ENCODE data around the gene ABCC3.
A peak's percentile ranks its signal among the peaks of the same experiment; 100 is the strongest.
"Not testable (repeated sequence)": the region's sequence is repeated elsewhere in the genome, so short reads cannot be mapped to it uniquely, and the experiment has no call there.

ABCC3 gene

DNA sequence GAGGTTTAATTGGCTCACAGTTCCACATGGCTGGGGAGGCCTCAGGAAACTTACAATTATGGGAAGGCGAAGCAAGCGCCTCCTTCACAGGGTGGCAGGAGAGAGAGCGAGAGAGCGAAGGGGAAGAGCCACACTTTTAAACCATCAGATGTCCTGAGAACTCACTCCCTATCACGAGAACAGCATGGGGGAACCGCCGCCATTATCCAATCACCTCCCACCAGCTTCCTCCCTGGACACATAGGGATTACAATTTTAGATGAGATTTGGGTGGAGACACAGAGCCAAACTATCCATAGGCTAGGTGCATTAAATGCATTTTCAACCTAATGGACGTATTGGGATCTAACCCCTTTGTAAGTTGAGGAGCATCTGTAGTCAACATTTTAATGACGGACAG lies 78.0 kb downstream of the ABCC3 start:
- no peak for DNase-seq

DNA sequence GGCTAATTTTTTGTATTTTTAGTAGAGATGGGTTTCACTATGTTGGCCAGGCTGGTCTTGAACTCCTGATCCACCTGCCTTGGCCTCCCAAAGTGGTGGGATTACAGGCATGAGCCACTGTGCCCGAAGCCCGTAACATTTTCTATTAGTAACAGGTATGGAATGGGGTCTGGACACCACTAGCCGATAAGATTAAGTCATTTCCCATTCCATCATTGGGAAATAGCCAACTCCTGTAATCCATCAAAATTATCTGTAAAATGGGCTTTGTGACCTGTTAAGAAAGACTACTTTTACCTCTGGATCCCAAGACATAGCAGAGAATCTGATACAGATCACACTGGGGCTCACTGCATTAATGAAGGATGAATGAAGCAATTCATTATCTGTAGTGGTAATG lies 80.8 kb downstream of the ABCC3 start:
- DNase-seq, result no peak

DNA sequence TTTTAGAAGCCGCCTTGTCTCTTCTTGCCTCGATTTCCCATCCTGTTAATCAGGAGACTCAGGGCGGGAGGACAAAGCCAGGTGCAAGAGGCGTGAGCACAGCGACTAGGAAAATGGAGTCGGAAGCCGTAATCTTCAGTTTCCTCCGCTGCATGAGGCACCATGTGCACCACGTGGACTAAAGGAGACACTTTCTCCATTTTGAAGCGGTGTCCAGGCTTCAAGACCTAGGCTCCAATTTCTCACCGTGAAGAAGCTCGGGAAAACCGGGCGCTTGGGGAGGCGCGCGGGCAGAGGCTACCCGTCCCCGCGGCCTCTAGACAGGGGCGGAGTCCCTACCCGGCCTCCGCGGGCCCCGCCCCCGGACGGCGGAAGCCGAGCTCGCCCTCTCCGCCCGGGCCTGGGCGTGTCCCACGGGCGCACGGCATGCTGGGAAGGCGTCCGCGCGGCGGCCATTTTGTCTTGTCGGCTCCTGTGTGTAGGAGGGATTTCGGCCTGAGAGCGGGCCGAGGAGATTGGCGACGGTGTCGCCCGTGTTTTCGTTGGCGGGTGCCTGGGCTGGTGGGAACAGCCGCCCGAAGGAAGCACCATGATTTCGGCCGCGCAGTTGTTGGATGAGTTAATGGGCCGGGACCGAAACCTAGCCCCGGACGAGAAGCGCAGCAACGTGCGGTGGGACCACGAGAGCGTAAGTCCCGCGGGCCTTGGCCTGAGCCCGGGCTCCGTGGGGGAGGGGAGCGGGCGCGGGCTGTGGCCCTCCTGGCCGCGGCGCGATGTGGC lies 84.7 kb downstream of the ABCC3 start, which contains the start of gene LUC7L3:
TSS of gene LUC7L3 (plus strand) at position 460 of the 780 bp plus-strand sequence. CDS start at position 590, 130 bp downstream.
- DNase-seq, result peak; percentile 98

DNA sequence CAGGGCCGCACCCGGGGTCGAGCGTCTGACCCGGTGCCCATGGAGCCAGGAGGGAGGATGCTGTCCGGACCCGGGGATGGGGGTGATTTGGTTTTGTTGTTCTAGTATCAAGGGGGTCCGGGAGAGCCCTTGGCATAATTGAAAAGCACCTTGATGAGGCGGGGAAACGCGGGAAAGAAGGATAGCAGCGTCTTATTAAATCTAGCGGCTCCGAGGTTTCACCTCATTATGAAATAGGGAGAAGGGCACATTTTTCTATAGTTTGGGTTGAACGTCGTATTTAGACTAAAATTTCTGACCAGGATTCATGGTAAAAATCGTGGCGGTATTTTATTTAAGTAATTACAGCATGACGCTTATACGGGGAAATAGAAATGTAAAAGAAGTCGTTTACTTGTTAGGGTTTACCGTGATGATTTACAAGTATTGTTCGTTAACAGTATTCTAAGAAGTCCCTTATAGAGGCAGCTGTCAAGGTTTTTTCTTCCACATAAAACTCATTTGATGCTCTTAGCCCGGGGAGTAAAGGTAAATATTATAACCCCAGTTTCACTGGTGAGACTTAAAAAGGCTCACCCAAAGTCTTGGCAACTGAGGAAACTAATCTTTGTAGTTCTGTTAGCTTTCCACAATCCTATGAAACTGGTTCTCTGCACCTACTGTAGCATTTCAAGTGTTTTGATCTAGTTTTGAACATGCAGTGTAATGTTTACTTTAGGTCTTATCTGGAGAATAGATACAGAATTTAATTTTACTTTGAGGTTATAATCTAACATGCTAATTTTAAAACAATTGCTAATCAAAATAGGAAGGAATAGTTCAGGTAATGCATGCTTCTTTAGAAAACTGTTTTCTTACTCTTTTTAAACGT lies 85.5 kb downstream of the ABCC3 start:
- peak; percentile 80 for DNase-seq

DNA sequence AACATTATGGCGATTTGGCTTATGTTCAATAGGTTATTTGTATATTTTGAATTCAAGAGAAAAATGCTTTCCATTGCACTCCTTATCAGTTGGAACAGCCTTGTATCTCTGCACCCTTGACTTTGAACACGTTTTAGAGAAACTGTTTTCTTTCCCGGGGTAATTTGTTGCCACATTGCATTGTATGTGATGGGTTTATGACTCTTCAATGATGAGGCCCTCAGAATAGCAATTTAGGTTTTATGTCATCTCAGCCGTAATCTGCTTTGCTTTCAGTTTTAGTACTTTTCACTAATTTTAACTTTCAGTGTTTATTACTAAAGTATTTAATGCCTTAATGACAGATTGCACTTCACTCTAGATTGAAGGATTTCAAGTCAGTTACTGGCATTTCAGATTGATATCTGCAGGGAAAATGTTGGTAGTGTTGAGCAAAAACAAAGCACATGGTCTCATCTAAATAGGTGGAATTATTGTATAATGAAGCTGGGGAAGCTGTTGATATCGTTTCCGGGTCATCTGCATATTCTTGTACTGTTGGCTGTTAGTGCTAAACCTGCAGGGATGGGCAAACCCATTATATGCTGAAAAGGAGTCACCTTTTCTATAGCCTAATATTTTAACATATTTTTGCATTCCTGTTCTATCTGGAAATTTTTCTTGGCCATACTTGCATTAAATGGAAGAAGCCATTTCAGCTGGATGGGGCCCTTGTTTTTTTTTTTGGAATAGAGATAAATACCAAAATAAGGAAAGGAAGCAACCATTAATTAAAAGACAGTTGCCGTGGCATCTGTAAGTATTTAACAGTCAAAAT lies 86.7 kb downstream of the ABCC3 start:
- DNase-seq, result peak; percentile 35

DNA sequence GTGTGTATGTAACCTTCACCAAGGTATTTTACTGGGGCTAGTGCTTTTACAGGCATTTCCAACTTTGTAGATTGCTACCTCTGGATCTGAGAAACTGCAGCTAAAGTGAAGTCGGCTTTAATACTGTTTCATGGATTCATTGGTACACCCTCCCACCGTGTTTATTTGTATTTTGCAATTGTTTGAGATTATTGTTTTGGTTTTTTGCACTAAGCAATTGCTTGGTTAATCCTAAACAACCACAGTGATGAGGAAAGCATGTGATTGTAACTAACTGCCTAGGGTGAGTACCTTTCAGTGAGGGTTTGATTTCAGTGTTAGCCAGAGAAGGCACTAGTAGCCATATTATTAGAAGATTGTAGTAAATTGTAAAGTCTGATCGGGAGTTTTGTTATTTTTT lies 88.1 kb downstream of the ABCC3 start:
- no peak for DNase-seq

DNA sequence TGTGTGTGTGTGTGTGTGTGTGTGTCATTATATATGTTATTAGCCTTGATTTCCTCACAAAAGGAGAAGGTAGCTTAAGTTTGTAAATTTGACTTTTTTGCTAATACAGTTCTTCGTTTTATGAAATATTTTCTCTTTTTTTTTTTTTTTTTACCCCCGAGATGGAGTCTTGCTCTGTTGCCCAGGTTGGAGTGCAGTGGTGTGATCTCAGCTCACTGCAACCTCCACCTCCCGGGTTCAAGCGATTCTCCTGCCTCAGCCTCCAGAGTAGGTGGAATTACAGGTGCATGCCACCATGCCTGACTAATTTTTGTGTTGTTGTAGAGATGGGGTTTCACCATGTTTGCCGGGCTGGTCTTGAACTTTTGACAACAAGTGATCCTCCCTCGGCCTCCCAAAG lies 89.9 kb downstream of the ABCC3 start:
- not testable (repeated sequence) for DNase-seq

DNA sequence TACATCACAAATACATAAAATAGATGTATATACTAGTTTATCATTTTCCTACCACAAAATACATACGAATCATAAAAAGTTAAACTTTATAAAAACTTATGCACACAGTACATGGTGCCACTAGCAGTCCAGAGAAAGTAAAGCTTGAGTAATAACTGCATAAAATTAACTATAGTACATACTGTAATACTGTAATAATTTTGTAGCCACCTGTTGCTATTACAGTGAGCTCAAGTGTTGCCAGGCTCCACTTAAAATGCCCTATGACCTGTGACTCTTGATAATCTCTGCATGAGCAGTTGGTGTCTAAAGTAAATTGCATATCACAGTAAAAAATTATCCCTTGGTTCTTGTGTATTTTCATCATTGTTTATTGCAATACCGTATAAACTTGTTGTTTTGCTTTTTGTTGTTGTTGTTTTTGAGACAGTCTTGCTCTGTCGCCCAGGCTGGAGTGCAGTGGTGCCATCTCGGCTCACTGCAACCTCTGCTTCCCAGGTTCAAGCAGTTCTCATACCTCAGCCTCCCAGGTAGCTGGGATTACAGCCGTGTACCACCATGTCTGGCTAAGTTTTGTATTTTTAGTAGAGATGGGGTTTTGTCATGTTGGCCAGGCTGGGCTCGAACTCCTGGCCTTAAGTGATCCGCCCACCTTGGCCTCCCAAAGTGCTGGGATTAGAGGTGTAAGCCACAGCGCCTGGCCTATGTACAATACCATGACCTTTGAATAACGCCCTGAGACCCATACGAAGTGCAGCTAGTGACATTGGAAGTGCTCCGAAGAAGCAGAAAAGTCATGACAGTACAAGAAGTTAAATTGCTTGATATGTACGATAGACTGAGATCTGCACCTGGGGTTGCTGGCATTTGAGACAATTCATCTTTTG lies 91.3 kb downstream of the ABCC3 start:
- DNase-seq, result no peak

DNA sequence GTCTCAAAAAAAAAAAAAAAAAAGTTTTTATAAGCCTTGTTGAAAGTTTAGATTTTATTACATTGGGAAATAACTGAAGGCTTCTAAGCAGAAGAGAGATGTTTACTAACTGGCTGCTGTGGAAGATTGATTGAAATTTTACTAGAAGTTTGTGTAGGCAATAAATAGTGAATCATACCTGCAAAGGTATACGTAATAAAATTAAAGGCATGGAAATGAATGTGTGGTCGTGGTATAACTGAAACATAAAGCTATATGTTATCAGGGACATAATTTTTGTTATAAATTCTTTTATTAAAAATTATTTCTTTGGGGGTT lies 93.4 kb downstream of the ABCC3 start:
- DNase-seq, result no peak

DNA sequence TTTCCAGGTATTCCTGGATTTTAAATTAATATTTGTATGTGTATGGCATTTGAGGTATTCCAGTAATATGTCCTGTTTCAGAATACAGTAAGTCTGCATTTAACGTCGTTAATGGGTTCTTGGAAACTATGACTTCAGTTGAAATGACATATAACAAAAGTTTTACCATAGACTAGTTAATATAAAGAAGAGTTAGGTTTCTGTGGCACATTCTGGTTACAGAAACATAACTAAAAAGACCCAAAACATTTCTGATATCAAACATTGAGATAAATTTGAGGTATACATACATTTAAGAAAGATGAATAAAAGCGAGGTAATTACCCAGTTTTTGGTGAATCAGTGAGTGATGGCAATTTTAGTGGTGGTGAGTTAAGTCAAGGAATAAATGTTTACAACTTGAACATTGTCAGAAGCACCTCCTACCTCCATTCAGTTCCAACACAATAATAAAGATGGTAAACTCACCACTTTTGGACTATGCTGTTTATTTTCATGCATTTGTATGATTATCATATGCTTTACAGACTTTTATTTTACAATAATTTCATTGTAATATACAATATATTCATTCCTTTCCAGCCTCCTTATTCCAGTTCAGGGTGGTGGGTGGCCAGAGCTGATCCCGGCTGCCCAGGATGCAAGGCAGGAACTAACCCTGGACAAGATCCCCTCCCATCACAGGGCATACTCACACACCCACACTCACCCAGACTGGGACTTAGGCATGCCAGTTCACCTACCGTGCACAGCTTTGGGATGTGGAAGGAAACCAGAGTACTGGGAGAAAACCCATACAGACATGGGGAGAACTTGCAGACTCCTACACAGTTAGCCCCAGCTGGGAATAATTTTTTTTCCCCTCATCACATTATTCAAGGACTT lies 94.4 kb downstream of the ABCC3 start:
- no peak for DNase-seq

DNA sequence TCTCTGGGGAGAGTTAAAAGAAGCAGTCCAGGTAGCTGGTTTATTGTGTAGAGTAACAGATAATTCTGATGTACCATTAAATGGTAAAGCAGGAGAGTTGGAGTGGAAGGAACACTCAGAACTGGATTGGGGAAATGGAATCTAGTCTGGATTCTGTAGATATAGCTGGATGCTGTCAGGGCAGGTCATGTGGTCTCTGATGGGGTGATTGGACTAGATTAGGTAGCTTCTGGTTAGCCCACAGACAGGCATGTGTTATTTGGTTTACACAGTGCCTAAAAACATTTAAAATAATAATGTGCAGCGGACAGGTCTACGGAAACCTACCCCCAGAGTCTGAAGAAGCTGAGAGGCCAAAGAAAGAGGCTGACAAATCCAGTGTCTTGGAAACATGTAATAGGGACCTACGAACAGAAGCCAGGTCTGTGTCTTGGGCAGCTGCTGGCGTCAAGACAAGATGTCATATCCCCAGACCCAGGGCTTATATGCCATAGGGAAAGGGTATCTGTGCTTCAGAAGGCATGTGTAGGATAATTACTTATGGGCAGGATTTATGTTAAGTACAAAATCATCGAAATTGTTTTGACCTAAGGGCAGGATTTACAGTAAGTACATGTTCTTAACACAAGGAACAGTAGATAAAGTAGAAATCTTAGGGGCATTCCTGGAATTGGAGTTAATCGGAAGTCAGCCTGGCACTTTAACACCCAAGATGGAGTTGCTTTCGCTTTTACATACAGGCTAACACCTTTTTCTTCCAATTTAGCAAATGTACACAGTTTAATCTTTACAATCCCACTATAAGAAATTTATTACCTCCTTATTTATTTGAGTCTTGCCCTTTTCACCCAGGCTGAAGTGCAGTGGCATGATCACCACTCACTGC lies 97.1 kb downstream of the ABCC3 start:
- DNase-seq, result no peak

DNA sequence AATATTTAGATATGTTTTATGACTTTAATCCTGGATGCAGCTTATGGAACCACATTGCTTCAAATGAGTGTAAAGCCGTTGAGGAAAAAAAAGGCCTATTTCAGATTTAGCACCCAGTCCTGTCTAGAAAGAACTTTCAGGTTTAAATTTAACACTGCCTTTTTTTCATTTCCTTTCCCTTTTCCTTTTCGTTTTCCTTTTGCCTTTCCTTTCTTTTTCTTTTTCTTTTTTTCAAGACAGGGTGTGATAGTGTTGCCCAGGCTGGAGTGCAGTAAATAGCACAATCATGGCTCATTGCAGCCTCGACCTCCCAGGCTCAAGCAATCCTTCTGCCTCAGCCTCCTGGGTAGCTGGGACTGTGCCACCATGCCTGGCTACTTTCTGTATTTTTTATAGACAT lies 100.6 kb downstream of the ABCC3 start:
- DNase-seq, result no peak

DNA sequence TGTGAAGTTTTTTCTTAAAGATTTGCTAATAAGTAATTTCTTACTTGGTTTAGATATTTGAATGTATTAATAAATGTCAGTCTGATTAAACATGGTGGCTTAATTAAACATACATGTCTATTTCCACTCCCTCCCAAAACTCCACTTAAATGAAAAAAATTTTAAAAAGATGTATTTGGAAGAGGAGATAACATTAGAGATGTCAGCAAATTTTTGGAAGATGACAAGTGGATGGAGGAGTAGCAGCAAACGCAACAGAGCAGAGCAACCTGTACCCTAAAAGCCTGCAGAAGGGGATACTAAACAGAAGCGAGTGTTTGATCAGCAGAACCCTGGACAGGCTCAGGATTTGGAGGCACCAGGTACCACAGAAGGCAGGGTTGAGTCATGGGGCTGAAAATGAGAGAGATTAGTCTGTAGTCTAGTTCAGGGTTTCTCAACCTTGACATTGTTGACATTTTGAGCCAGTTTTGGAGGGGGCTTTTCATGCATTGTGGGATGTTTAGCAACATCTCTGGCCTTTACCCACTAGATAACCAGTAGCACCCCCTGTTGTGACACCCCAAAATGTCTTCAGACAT lies 102.5 kb downstream of the ABCC3 start:
- DNase-seq, result no peak

DNA sequence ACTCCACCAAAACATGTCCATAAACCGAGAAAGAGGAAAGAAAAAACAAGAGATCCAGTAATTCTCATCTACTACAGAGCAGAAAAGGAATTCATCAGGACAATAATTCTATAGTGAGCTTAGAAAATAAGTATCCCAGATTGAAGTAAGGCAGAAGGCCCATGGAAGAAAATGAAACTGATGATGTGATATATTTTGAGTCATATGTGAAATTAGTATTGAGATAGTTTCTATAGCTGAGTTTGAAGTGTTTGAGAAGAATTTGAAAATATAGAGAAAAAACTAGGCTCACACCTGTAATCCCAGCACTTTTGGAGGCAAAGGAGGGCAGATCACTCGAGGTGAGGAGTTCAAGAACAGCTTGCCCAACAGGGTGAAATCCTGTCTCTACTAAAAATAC lies 104.4 kb downstream of the ABCC3 start:
- no peak for DNase-seq

Measured in NCI-H82 (cell line).